ENCODE data around the gene FAM50B.

DNA sequence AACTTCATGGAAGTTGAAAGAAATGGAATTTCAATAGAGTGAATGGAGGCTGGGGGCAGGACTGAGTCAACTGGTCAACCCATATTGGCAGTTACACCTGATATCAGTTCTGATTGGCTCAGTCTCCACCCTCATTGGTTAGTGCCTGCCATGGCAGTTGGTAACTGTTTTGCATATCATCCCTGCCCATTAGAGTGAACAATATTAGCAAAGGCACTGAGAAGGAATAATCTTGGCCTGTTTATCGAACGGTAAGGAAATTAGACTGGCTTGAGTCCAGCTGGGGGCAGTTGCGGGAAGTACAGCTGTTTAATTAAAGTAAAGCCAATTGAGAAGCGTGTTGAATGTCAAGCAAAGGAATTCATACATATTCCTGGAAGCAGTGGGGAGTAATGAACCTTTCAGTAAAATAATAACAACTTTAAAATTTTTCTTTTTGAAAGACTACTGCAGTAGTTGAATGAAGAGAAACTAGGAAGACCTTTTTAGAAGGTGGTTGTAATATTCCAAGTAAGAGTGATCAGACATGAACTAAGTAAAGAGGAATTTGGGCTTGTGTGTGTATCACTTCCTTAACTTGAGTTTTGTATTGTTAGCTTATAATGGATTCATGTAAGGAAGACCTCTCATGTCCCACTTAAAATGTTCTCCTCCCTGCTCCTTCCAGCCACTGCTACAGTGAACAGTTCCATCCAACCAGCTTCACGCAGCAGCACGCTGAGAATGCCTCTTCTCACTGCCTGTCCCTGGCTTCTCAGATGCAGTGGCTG, 17.2 kb upstream of the FAM50B start:
- TF ChIP-seq, protein P1, sequence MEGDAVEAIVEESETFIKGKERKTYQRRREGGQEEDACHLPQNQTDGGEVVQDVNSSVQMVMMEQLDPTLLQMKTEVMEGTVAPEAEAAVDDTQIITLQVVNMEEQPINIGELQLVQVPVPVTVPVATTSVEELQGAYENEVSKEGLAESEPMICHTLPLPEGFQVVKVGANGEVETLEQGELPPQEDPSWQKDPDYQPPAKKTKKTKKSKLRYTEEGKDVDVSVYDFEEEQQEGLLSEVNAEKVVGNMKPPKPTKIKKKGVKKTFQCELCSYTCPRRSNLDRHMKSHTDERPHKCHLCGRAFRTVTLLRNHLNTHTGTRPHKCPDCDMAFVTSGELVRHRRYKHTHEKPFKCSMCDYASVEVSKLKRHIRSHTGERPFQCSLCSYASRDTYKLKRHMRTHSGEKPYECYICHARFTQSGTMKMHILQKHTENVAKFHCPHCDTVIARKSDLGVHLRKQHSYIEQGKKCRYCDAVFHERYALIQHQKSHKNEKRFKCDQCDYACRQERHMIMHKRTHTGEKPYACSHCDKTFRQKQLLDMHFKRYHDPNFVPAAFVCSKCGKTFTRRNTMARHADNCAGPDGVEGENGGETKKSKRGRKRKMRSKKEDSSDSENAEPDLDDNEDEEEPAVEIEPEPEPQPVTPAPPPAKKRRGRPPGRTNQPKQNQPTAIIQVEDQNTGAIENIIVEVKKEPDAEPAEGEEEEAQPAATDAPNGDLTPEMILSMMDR (conservative IDR thresholded peaks at IDR 0.05; ENCODE audit: low read depth in 2 of 2): no peak
- TF ChIP-seq EZH2phosphoT487 (IDR thresholded peaks at IDR 0.05; ENCODE audit: unreplicated experiment): no peak
- no peak for TF ChIP-seq EZH2 (IDR thresholded peaks at IDR 0.05; ENCODE audit: low read depth, unreplicated experiment)
- TF ChIP-seq POLR2AphosphoS5 (IDR thresholded peaks at IDR 0.05; ENCODE audit: low read depth): no peak

All from GM23338 (cell line).